ENCODE measurements around the gene RAB29. TPM values are rescaled to one million over a fixed set of nuclear protein-coding genes. Genes with fewer than 3 reads are reported as not detected.

RAB29 gene
- total and polyA plus RNA-seq, 8 donors, result 4.7 to 38.4 (median 11.5) TPM

- 92 to 96% (median 95%) methylated on average over 3 of the region's 3 CpGs for WGBS, 5 donors
- intact Hi-C loops (cut with DNase I; ENCODE audit: low total_unique reads), result no loop called here
- no peak overlapping the region for H3K4me3 ChIP-seq
- peaks cover 0 to 3% (median 0%) of the 10 kb centered on the region in 3 donors for H3K27me3 ChIP-seq
- no peaks in the 10 kb centered on the region for H3K9me3 ChIP-seq
- TF ChIP-seq POLR2AphosphoS5 (IDR thresholded peaks at IDR 0.05), result no peak
- no peak for TF ChIP-seq EP300 (IDR thresholded peaks at IDR 0.05)
- no peak for TF ChIP-seq CTCF (IDR thresholded peaks at IDR 0.05)
- TF ChIP-seq POLR2A (IDR thresholded peaks at IDR 0.05), result no peak
- no peak for DNase-seq
- no peaks in the 10 kb centered on the region for H3K36me3 ChIP-seq
- no peaks in the 10 kb centered on the region for H3K4me1 ChIP-seq
- H3K27ac ChIP-seq, result no peak overlapping the region
These were observed 18.7 kb downstream of the RAB29 start for GRCh38 chr1:205756552-205756951.

- intact Hi-C loops (cut with DNase I; ENCODE audit: low total_unique reads), result no loop called here
- no peak overlapping the region for H3K27ac ChIP-seq
- H3K4me3 ChIP-seq, result no peak overlapping the region
- peaks cover 0 to 6% (median 3%) of the 10 kb centered on the region in 4 donors for H3K4me1 ChIP-seq
- TF ChIP-seq POLR2AphosphoS5 (IDR thresholded peaks at IDR 0.05) (no peak), CTCF (IDR thresholded peaks at IDR 0.05) (no peak), POLR2A (IDR thresholded peaks at IDR 0.05) (no peak), EP300 (IDR thresholded peaks at IDR 0.05) (no peak)
- H3K9me3 ChIP-seq, result no peaks in the 10 kb centered on the region
- 64 to 93% (median 76%) methylated on average over 5 of the region's 5 CpGs for WGBS, 5 donors
- peaks cover 0 to 3% (median 0%) of the 10 kb centered on the region in 3 donors for H3K27me3 ChIP-seq
- H3K36me3 ChIP-seq, result no peaks in the 10 kb centered on the region
- no peak for DNase-seq
These were observed 20.4 kb downstream of the RAB29 start for GRCh38 chr1:205754857-205755256.

- peak overlapping the region in 1 of 4 donors; percentile 82 for H3K4me3 ChIP-seq
- TF ChIP-seq POLR2AphosphoS5 (IDR thresholded peaks at IDR 0.05) (no peak), POLR2A (IDR thresholded peaks at IDR 0.05) (no peak), EP300 (IDR thresholded peaks at IDR 0.05) (no peak), CTCF (IDR thresholded peaks at IDR 0.05) (no peak)
- H3K36me3 ChIP-seq, result no peaks in the 10 kb centered on the region
- peak in 1 of 2 donors; percentile 74 for DNase-seq
- H3K27ac ChIP-seq, result no peak overlapping the region
- no peaks in the 10 kb centered on the region for H3K9me3 ChIP-seq
- peaks cover 17 to 30% (median 23%) of the 10 kb centered on the region in 4 donors for H3K4me1 ChIP-seq
- intact Hi-C loops (cut with DNase I; ENCODE audit: low total_unique reads), result no loop called here
- 77 to 84% (median 80%) methylated on average over 13 of the region's 13 CpGs for WGBS, 5 donors
- peaks cover 0 to 3% (median 0%) of the 10 kb centered on the region in 3 donors for H3K27me3 ChIP-seq
These were observed 24.1 kb downstream of the RAB29 start for GRCh38 chr1:205751036-205751651.

GRCh38 chr1:205750138-205751035 lies 24.9 kb downstream of the RAB29 start, which contains the start of gene NUCKS1:
Gene NUCKS1, minus strand, starts transcription at chr1:205750182. Its CDS starts 209 bp downstream, at chr1:205749973.
- Histone ChIP-seq H3K27ac (peak within 1 kb of the TSS; percentile 99 to 100 (median 99)), H3K4me1 (peaks cover 17 to 38% (median 27%) of the 10 kb centered on the region in 4 donors), H3K9me3 (no peaks in the 10 kb centered on the region), H3K36me3 (no peaks in the 10 kb centered on the region), H3K27me3 (peaks cover 0 to 3% (median 0%) of the 10 kb centered on the region in 3 donors), H3K4me3 (peak within 1 kb of the TSS; percentile 74 to 99 (median 88))
- DNase-seq, result peak; percentile 98 to 99
- TF ChIP-seq POLR2A (IDR thresholded peaks at IDR 0.05) (no peak), POLR2AphosphoS5 (IDR thresholded peaks at IDR 0.05) (peak; percentile 59 to 93 (median 91)), CTCF (IDR thresholded peaks at IDR 0.05) (peak in 3 of 7 experiments; percentile 20 to 66 (median 39)), EP300 (IDR thresholded peaks at IDR 0.05) (no peak)
- intact Hi-C loops (cut with DNase I; ENCODE audit: low total_unique reads), result no loop called here
- WGBS, 5 donors, result 0 to 1% (median 0%) methylated on average over 24 to 27 of the region's 27 CpGs

All from stomach (tissue), 9 donors.